Neuronal stem cell (in vitro differentiated cells): Measurements from ENCODE around the gene KCNH2.

Experiments used
- DNase-seq: peaks from one replicate; pipeline ENCODE4 v3.0.0-alpha.2; 2013; ENCODE audit warnings: low spot score
- H2AFZ ChIP-seq: one replicate; pipeline ENCODE4 v1.6.1; 2013; ENCODE audit warnings: mild to moderate bottlenecking, low read length, inconsistent platforms
- H2AK5ac ChIP-seq: 2 replicates; pipeline ENCODE4 v1.6.1; 2013; ENCODE audit warnings: low read depth, mild to moderate bottlenecking, inconsistent platforms, low read length, moderate library complexity, mixed read lengths
- H2BK120ac ChIP-seq: 2 replicates; pipeline ENCODE4 v1.6.1; 2013; ENCODE audit warnings: low read depth, mild to moderate bottlenecking, inconsistent platforms, low read length, moderate library complexity, mixed read lengths
- H2BK12ac ChIP-seq: one replicate; pipeline ENCODE4 v1.6.1; 2013; ENCODE audit warnings: low read length, inconsistent platforms
- H2BK15ac ChIP-seq: 2 replicates; pipeline ENCODE4 v1.6.1; 2013; ENCODE audit warnings: mild to moderate bottlenecking, low read length, inconsistent platforms, mixed read lengths
- H2BK5ac ChIP-seq: one replicate; pipeline ENCODE4 v1.6.1; 2013; ENCODE audit warnings: inconsistent platforms, mild to moderate bottlenecking, low read length, moderate library complexity
- H3K14ac ChIP-seq: one replicate; pipeline ENCODE4 v1.6.1; 2013; ENCODE audit warnings: low read length, inconsistent platforms
- H3K18ac ChIP-seq: 2 replicates; pipeline ENCODE4 v1.6.1; 2013; ENCODE audit warnings: low read length, inconsistent platforms
- H3K23ac ChIP-seq: 2 replicates; pipeline ENCODE4 v1.6.1; 2013; ENCODE audit warnings: low read depth, mild to moderate bottlenecking, mixed read lengths, low read length, inconsistent platforms; ENCODE audit not compliant: poor library complexity
- H3K27ac ChIP-seq: replicated peaks from 3 replicates; pipeline ENCODE4 v1.5.1; 2013; ENCODE audit warnings: low read length, inconsistent platforms
- H3K27me3 ChIP-seq, 3 experiments: 2 replicates each; pipeline ENCODE4 v1.6.1; 2013; ENCODE audit warnings: low read length in 3 of 3, mild to moderate bottlenecking in 2 of 3, inconsistent platforms in 1 of 3, low read depth in 1 of 3, mixed read lengths in 1 of 3, moderate library complexity in 1 of 3; ENCODE audit not compliant: control insufficient read depth in 3 of 3, insufficient read depth in 3 of 3
- H3K36me3 ChIP-seq, 2 donors: replicated peaks in 1 of 2; 2 replicates each; pipeline ENCODE4 v1.6.1; 2013; ENCODE audit warnings: low read length in 2 of 2; ENCODE audit not compliant: control insufficient read depth in 2 of 2, insufficient read depth in 2 of 2
- H3K4ac ChIP-seq: 2 replicates; pipeline ENCODE4 v1.6.1; 2013; ENCODE audit warnings: inconsistent platforms, mild to moderate bottlenecking, low read length, moderate library complexity
- H3K4me1 ChIP-seq, 2 donors: 1 replicate in 1 of 2; 2 replicates in 1 of 2; pipeline ENCODE4 v1.6.1; 2013; ENCODE audit warnings: low read length in 2 of 2, low read depth in 1 of 2; ENCODE audit not compliant: control insufficient read depth in 2 of 2, insufficient read depth in 1 of 2
- H3K4me2 ChIP-seq: one replicate; pipeline ENCODE4 v1.6.1; 2013; ENCODE audit warnings: mild to moderate bottlenecking, low read length, inconsistent platforms; ENCODE audit not compliant: insufficient read depth, poor library complexity, severe bottlenecking
- H3K4me3 ChIP-seq, 2 donors: 2 replicates each; pipeline ENCODE4 v1.5.1; 2013; ENCODE audit warnings: low read length in 2 of 2, mild to moderate bottlenecking in 2 of 2, inconsistent platforms in 1 of 2, moderate library complexity in 1 of 2
- H3K79me1 ChIP-seq: one replicate; pipeline ENCODE4 v1.6.1; 2013; ENCODE audit warnings: low read depth, mild to moderate bottlenecking, inconsistent platforms, low read length, moderate library complexity
- H3K9ac ChIP-seq: one replicate; pipeline ENCODE4 v1.6.1; 2013; ENCODE audit warnings: mild to moderate bottlenecking, low read depth, low read length, inconsistent platforms; ENCODE audit not compliant: poor library complexity
- H3K9me3 ChIP-seq, 2 donors: replicated peaks in 1 of 2; 2 replicates each; pipeline versions ENCODE3 to v1.6.1; 2013; ENCODE audit warnings: low read length in 2 of 2, mild to moderate bottlenecking in 2 of 2, inconsistent platforms in 1 of 2, low read depth in 1 of 2, mixed read lengths in 1 of 2, moderate library complexity in 1 of 2; ENCODE audit not compliant: control insufficient read depth in 2 of 2, insufficient read depth in 1 of 2
- H4K8ac ChIP-seq: one replicate; pipeline ENCODE4 v1.6.1; 2013; ENCODE audit warnings: low read depth, mild to moderate bottlenecking, inconsistent platforms, low read length, moderate library complexity
- H4K91ac ChIP-seq: one replicate; pipeline ENCODE4 v1.6.1; 2013; ENCODE audit warnings: low read length, low read depth, mild to moderate bottlenecking, inconsistent platforms; ENCODE audit not compliant: poor library complexity
- WGBS, 2 donors: extraction: QIAGEN DNeasy Blood & Tissue Kit; methylation state at CpG; one replicate each; pipeline ENCODE4 v1.1.7; 2013; ENCODE audit warnings: missing lambda C conversion rate in 2 of 2, mixed read lengths in 1 of 2; ENCODE audit not compliant: insufficient read length in 2 of 2, insufficient replicate concordance in 1 of 2; ENCODE audit errors: extremely low coverage in 2 of 2; 5-methylcytosine and 5-hydroxymethylcytosine counted together

KCNH2 gene

DNA sequence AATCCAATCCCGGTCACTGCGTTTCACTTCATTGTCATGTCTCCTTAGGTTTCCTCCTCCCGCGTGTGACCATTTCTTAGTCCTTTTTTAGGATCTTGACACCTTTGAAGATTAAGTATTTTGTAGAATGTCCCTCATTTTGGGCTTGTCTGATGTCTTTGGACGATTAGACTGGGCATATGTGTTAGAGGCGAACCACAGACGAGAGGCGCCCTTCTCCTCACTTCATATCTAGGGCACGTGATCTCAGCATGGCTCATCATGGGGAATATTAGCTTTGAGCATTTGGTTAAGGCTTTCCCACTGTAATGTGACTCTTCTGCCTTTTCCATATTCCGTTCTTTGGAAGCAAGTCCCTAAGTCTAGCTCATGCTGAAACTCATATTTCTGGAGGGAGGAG, 59.0 kb downstream of the KCNH2 start:
- no peak overlapping the region for H3K9ac ChIP-seq
- DNase-seq = no peak
- no peak overlapping the region for H3K27ac ChIP-seq
- H3K27me3 ChIP-seq = peaks cover 0 to 38% (median 0%) of the 10 kb centered on the region in 3 experiments
- H4K8ac ChIP-seq = no peak overlapping the region
- H3K4ac ChIP-seq = no peak overlapping the region
- H2BK5ac ChIP-seq = no peak overlapping the region
- H3K79me1 ChIP-seq = no peaks in the 10 kb centered on the region
- H2AK5ac ChIP-seq = no peak overlapping the region
- H3K14ac ChIP-seq = no peak overlapping the region
- WGBS, 2 donors = no CpG with 5 or more reads among the region's 10 CpGs
- no peak overlapping the region for H2BK120ac ChIP-seq
- H3K4me1 ChIP-seq = no peaks in the 10 kb centered on the region
- H3K18ac ChIP-seq = no peak overlapping the region
- no peak overlapping the region for H3K23ac ChIP-seq
- no peak overlapping the region for H2BK12ac ChIP-seq
- H3K4me2 ChIP-seq = no peak overlapping the region
- H4K91ac ChIP-seq = no peak overlapping the region
- H2BK15ac ChIP-seq = no peak overlapping the region
- no peaks in the 10 kb centered on the region for H3K9me3 ChIP-seq
- H3K36me3 ChIP-seq = no peaks in the 10 kb centered on the region
- H2AFZ ChIP-seq = no peak overlapping the region
- no peak overlapping the region for H3K4me3 ChIP-seq

DNA sequence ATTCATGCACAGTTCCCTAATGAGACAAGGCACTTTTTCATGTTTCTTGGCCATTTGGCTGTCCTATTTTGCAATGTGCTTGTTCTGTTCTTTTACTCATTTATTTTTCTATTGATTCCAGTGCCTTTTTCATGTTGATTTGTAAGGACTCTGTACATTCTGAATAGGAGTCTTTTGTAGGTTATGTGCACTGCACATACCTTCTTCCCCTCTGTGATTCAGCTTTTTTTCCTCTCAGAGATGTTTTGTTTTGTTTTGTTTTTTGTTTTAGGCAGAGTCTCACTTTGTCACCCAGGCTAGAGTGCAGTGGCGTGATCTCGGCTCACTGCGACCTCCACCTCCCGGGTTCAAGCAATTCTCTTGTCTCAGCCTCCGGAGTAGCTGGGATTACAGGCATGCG, 59.7 kb downstream of the KCNH2 start:
- H2AFZ ChIP-seq = no peak overlapping the region
- H3K9me3 ChIP-seq = no peaks in the 10 kb centered on the region
- H3K14ac ChIP-seq = no peak overlapping the region
- no peak overlapping the region for H4K91ac ChIP-seq
- no peak overlapping the region for H3K4me3 ChIP-seq
- DNase-seq = no peak
- no peak overlapping the region for H2AK5ac ChIP-seq
- no peak overlapping the region for H3K23ac ChIP-seq
- no peak overlapping the region for H3K4me2 ChIP-seq
- H3K18ac ChIP-seq = no peak overlapping the region
- no peak overlapping the region for H3K9ac ChIP-seq
- H3K4me1 ChIP-seq = no peaks in the 10 kb centered on the region
- no peak overlapping the region for H3K4ac ChIP-seq
- no peak overlapping the region for H2BK120ac ChIP-seq
- peaks cover 0 to 38% (median 0%) of the 10 kb centered on the region in 3 experiments for H3K27me3 ChIP-seq
- H3K79me1 ChIP-seq = no peaks in the 10 kb centered on the region
- H4K8ac ChIP-seq = no peak overlapping the region
- H3K27ac ChIP-seq = no peak overlapping the region
- no peaks in the 10 kb centered on the region for H3K36me3 ChIP-seq
- H2BK12ac ChIP-seq = no peak overlapping the region
- no peak overlapping the region for H2BK15ac ChIP-seq
- no peak overlapping the region for H2BK5ac ChIP-seq
- WGBS, 2 donors = no CpG with 5 or more reads among the region's 6 CpGs

DNA sequence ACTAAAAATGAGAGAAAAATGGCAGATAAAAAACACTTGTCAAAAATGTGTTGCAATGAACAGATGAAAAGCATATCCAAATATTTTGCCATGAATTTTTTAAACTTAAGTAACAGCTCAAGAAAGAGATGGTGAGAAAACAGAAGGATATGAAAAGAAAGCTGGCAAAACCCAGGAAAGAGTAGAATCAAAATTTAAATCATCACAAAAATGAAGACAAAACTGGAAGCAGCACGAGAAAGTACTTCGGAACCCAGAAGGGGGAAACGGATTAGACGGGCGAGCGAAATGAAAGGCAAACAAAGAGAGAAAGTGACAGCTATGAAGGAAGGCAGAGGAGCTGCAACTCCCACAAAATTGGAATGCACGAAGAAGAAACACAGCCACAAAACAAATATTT, 60.2 kb downstream of the KCNH2 start:
- no peak overlapping the region for H3K23ac ChIP-seq
- H3K4ac ChIP-seq = no peak overlapping the region
- no peak overlapping the region for H3K4me3 ChIP-seq
- no peaks in the 10 kb centered on the region for H3K36me3 ChIP-seq
- H2AFZ ChIP-seq = no peak overlapping the region
- H3K79me1 ChIP-seq = no peaks in the 10 kb centered on the region
- H3K27ac ChIP-seq = no peak overlapping the region
- H2BK12ac ChIP-seq = no peak overlapping the region
- H2AK5ac ChIP-seq = no peak overlapping the region
- H3K18ac ChIP-seq = no peak overlapping the region
- H4K91ac ChIP-seq = no peak overlapping the region
- no peak overlapping the region for H2BK5ac ChIP-seq
- no peak overlapping the region for H3K14ac ChIP-seq
- peaks cover 0 to 40% (median 0%) of the 10 kb centered on the region in 3 experiments for H3K27me3 ChIP-seq
- H2BK120ac ChIP-seq = no peak overlapping the region
- no peak overlapping the region for H2BK15ac ChIP-seq
- no peak overlapping the region for H4K8ac ChIP-seq
- no peak overlapping the region for H3K4me2 ChIP-seq
- H3K9ac ChIP-seq = no peak overlapping the region
- H3K4me1 ChIP-seq = no peaks in the 10 kb centered on the region
- no peak for DNase-seq
- no CpG with 5 or more reads among the region's 7 CpGs for WGBS, 2 donors
- H3K9me3 ChIP-seq = no peaks in the 10 kb centered on the region

DNA sequence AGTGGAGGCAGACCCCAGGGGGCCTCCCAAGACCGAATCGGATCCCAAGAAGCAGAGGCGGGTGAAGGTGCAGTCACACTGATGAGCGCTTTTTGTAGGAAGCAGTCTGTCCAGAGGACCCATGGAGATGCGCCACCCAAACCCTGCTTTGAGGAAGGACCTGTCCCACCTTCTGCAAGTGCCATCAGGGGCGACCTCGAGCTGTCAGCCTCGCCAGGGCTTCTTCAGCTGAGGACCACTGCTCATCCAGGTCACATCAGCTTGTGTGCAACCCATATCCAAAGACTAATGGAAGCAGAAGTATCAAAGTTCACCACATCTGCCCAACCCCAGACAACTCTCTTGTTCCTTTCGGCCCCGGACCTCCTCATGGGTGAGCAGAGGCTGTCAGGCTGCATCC, 61.5 kb downstream of the KCNH2 start:
- Histone ChIP-seq H3K79me1 (no peaks in the 10 kb centered on the region), H2BK120ac (no peak overlapping the region), H3K4ac (no peak overlapping the region), H2BK5ac (no peak overlapping the region), H3K23ac (peak overlapping the region; percentile 18), H3K27me3 (peaks cover 0 to 37% (median 0%) of the 10 kb centered on the region in 3 experiments), H4K8ac (no peak overlapping the region), H3K4me1 (no peaks in the 10 kb centered on the region), H3K27ac (no peak overlapping the region), H3K36me3 (no peaks in the 10 kb centered on the region), H4K91ac (no peak overlapping the region), H3K9me3 (peaks cover 0 to 2% of the 10 kb centered on the region in 2 donors), H2AK5ac (peak overlapping the region; percentile 53), H2BK15ac (peak overlapping the region; percentile 10), H3K9ac (no peak overlapping the region), H3K14ac (no peak overlapping the region), H3K4me3 (no peak overlapping the region), H2AFZ (no peak overlapping the region), H3K18ac (peak overlapping the region; percentile 23), H2BK12ac (no peak overlapping the region), H3K4me2 (no peak overlapping the region)
- DNase-seq = no peak
- WGBS, 2 donors = no CpG with 5 or more reads among the region's 10 CpGs
